Sigmoid colon (tissue), 7 donors: ENCODE data around the gene ACAT1. TPM values are rescaled to one million over a fixed set of nuclear protein-coding genes. Genes with fewer than 3 reads are reported as not detected.

Experiments used
- DNase-seq: peaks from one replicate; pipeline ENCODE4 v3.0.0-alpha.2; 2019
- H3K27ac ChIP-seq, 4 donors: fragments of 200-600 bp; sonication (generic); one replicate each; pipeline ENCODE4 v1.5.1; 2016 to 2019; ENCODE audit warnings: mild to moderate bottlenecking in 1 of 4
- H3K27me3 ChIP-seq, 3 donors: fragments of 200-600 bp; sonication (generic); one replicate each; pipeline ENCODE4 v1.5.1; 2019; ENCODE audit warnings: mild to moderate bottlenecking in 1 of 3
- H3K36me3 ChIP-seq, 4 donors: fragments of 200-600 bp; sonication (generic); one replicate each; pipeline ENCODE4 v1.5.1; 2016 to 2019
- H3K4me1 ChIP-seq, 4 donors: fragments of 200-600 bp; sonication (generic); one replicate each; pipeline ENCODE4 v1.5.1; 2017 to 2019
- H3K4me3 ChIP-seq, 4 donors: fragments of 200-600 bp; sonication (generic); one replicate each; pipeline ENCODE4 v1.5.1; 2017 to 2019; ENCODE audit warnings: mild to moderate bottlenecking in 2 of 4, moderate library complexity in 1 of 4
- H3K9me3 ChIP-seq, 4 donors: fragments of 200-600 bp in 3 of 4; sonication (generic) in 3 of 4; one replicate each; pipeline versions ENCODE4 v1.5.1 to v1.6.1; 2013 to 2019
- EP300 ChIP-seq, 4 donors: sonication (generic); formaldehyde crosslinking; IDR thresholded peaks; one replicate each; pipeline ENCODE4 v1.6.1; 2017; ENCODE audit warnings: antibody characterized with exemption in 4 of 4
- POLR2A ChIP-seq, 2 donors: fragments of 450-650 bp; IDR thresholded peaks; one replicate each; pipeline ENCODE4 v1.6.1; 2016; ENCODE audit warnings: antibody characterized with exemption in 2 of 2, mild to moderate bottlenecking in 2 of 2, moderate library complexity in 2 of 2
- POLR2AphosphoS5 ChIP-seq, 4 donors: sonication (generic); formaldehyde crosslinking; IDR thresholded peaks; one replicate each; pipeline ENCODE4 v1.6.1; 2017; ENCODE audit warnings: antibody characterized with exemption in 4 of 4
- WGBS, 2 donors: extraction: QIAGEN DNeasy Blood & Tissue Kit; methylation state at CpG; one replicate each; pipeline ENCODE4 v1.1.7; 2013; 5-methylcytosine and 5-hydroxymethylcytosine counted together
- intact Hi-C: fragments of 100-400 bp; cut with DNase I; formaldehyde crosslinking; loops from one replicate; pipeline ENCODE4 v1.15.1; 2023
- polyA plus RNA-seq, 3 donors: library from polyadenylated mRNA; stranded (reverse); fragments of 200-250 nt; gene quantifications; one replicate each; pipeline ENCODE4 v1.2.3, GENCODE V29; 2013
- total RNA-seq, 4 donors: library from RNA; depleted of rRNA; stranded (reverse); fragments of >200 nt; gene quantifications; one replicate each; pipeline ENCODE4 v1.1.0, GENCODE V29; 2016
- TF ChIP-seq, protein P1 (sequence below), 4 experiments: fragments of 450-650 bp in 3 of 4; fragments of 200-600 bp in 1 of 4; IDR thresholded peaks; one replicate each; pipeline ENCODE4 v1.5.1; 2016 to 2019; ENCODE audit warnings: antibody characterized with exemption in 4 of 4, mild to moderate bottlenecking in 3 of 4, moderate library complexity in 2 of 4
- donor health status: healthy with polysubstance abuse.
- donor health status: Bipolar disorder and iron deficiency.
- donor health status: healthy.

ACAT1 gene
- total and polyA plus RNA-seq, 7 donors: 61.1 to 225 (median 143) TPM

DNA sequence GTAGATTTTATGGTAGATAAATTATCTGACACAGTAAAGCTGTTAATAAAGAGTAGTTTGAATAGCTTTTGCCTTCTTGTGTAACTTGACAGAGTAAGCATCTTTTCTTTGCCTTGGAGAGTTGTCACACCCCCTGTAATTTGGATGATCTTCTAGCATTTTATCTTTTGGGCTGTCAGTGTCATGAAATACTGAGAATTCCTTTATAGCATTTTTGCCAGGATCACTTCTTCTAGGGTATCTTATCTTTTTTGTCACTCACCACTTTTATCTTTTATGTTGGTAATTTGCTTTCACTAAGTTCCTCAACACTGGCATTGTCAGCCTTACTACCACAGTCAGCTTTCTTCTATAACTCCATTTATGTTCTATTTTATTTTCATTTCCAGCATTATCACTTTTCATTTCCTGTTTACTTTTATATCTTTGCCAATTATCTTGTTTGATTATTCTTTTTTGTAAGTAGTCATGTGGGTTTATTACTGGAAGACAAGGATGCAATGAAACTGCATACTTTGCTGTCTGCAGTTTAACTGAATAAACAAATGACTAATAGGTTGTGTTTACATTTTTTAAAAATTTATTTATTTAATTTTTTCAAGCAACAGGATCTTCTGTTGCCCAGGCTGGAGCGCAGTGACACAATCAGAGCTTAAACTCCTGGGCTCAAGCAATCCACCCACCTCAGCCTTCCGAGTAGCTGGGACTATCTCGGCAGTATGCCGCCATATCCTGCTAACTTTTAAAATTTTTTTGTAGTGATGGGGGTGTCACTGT, 28.1 kb upstream of the ACAT1 start:
- intact Hi-C loops: no loop called here
- 79 to 81% methylated on average over 4 of the region's 4 CpGs for WGBS, 2 donors
- Histone ChIP-seq H3K4me3 (no peak overlapping the region), H3K4me1 (no peaks in the 10 kb centered on the region), H3K27me3 (no peaks in the 10 kb centered on the region), H3K27ac (no peak overlapping the region), H3K36me3 (peaks cover 18 to 65% (median 23%) of the 10 kb centered on the region in 4 donors), H3K9me3 (no peaks in the 10 kb centered on the region)
- TF ChIP-seq POLR2A (IDR thresholded peaks at IDR 0.05) (no peak), POLR2AphosphoS5 (IDR thresholded peaks at IDR 0.05) (no peak), EP300 (IDR thresholded peaks at IDR 0.05) (no peak)
- TF ChIP-seq, protein P1, sequence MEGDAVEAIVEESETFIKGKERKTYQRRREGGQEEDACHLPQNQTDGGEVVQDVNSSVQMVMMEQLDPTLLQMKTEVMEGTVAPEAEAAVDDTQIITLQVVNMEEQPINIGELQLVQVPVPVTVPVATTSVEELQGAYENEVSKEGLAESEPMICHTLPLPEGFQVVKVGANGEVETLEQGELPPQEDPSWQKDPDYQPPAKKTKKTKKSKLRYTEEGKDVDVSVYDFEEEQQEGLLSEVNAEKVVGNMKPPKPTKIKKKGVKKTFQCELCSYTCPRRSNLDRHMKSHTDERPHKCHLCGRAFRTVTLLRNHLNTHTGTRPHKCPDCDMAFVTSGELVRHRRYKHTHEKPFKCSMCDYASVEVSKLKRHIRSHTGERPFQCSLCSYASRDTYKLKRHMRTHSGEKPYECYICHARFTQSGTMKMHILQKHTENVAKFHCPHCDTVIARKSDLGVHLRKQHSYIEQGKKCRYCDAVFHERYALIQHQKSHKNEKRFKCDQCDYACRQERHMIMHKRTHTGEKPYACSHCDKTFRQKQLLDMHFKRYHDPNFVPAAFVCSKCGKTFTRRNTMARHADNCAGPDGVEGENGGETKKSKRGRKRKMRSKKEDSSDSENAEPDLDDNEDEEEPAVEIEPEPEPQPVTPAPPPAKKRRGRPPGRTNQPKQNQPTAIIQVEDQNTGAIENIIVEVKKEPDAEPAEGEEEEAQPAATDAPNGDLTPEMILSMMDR (IDR thresholded peaks at IDR 0.05): no peak
- DNase-seq: no peak

DNA sequence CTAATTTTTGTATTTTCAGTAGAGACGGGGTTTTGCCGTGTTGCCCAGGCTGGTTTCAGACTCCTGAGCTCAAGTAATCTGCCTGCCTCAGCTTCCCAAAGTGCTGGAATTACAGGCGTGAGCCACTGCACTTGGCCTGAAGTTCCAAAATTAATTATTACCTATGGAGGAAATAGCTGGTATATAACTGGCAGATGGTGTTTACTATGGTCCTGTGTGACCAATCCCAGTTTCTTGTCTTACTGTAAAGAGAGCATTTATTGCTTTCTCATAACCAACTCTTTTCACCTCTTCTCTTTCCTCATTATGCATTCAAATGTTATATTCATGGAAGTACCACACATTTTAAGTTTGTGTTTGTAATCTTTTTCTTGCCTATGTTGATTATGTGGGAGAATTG, 24.2 kb upstream of the ACAT1 start:
- Histone ChIP-seq H3K27me3 (no peaks in the 10 kb centered on the region), H3K9me3 (no peaks in the 10 kb centered on the region), H3K4me3 (no peak overlapping the region), H3K27ac (no peak overlapping the region), H3K4me1 (no peaks in the 10 kb centered on the region), H3K36me3 (peaks cover 14 to 78% (median 28%) of the 10 kb centered on the region in 4 donors)
- no peak for DNase-seq
- intact Hi-C loops: no loop called here
- 72 to 91% methylated on average over 3 of the region's 3 CpGs for WGBS, 2 donors
- no peak for TF ChIP-seq POLR2A (IDR thresholded peaks at IDR 0.05)
- TF ChIP-seq, protein P1 (IDR thresholded peaks at IDR 0.05): no peak
- no peak for TF ChIP-seq EP300 (IDR thresholded peaks at IDR 0.05)
- no peak for TF ChIP-seq POLR2AphosphoS5 (IDR thresholded peaks at IDR 0.05)

DNA sequence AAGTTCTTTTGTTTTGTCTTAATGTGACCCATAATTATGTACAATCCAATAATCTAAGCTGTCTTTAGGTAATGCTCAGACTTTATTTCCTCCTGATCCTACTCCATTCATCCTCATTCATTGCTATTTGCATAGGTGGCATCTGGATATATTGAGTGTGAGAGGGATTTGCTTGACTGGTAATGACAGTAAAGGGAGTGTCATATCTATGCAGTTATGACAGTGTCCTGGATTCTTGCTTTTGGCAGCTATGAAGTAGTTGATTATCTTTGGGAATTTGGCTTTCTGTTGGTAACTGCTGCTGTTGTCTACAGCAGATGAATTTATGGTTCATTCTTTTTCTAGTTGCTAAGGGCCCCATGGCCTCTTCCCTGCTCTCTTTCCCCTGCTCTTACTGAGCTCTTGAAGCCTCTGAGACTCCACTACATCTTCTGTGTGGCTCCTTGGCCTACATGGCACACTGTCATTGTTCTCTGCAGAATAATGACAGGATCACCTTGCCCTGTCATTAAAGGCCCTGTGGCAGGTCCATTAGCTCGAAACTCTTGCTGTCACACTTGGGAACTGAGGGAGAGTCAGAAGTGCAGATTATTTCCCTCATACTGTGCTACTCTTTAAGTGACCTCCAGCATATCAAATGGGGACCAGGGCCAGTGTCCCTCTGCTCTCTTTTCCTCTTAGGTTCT, 20.1 kb upstream of the ACAT1 start:
- no peak overlapping the region for H3K4me3 ChIP-seq
- no peak overlapping the region for H3K27ac ChIP-seq
- 92 to 99% methylated on average over 1 of the region's 1 CpG for WGBS, 2 donors
- TF ChIP-seq POLR2AphosphoS5 (IDR thresholded peaks at IDR 0.05) (no peak), EP300 (IDR thresholded peaks at IDR 0.05) (no peak), POLR2A (IDR thresholded peaks at IDR 0.05) (no peak)
- TF ChIP-seq, protein P1 (IDR thresholded peaks at IDR 0.05): no peak
- no peaks in the 10 kb centered on the region for H3K4me1 ChIP-seq
- H3K9me3 ChIP-seq: no peaks in the 10 kb centered on the region
- no peak for DNase-seq
- intact Hi-C loops: no loop called here
- no peaks in the 10 kb centered on the region for H3K27me3 ChIP-seq
- peaks cover 6 to 92% (median 17%) of the 10 kb centered on the region in 4 donors for H3K36me3 ChIP-seq

DNA sequence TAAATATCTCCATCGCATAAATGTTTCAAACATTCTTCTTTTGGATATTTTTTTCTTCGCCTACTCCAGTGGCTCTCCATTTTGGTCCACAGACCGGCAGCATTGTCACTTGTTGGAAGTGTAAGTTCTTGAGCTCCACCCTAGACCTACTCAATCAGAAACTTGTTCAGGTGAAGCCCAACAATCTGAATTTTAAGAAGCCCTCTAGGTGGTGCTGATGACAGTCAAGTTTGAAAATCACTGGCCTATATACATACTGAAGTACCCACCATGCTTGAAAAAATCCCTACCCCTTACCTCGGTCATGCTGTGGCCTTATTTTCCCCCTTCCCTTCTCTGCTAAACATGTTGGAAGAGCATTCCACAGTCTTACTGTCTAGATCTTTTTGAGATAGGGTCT, 10.2 kb upstream of the ACAT1 start:
- Histone ChIP-seq H3K27ac (no peak overlapping the region), H3K4me1 (peaks cover 0 to 16% (median 16%) of the 10 kb centered on the region in 4 donors), H3K9me3 (no peaks in the 10 kb centered on the region), H3K27me3 (no peaks in the 10 kb centered on the region), H3K36me3 (peaks cover 0 to 11% (median 0%) of the 10 kb centered on the region in 4 donors), H3K4me3 (no peak overlapping the region)
- TF ChIP-seq POLR2A (IDR thresholded peaks at IDR 0.05): no peak
- TF ChIP-seq EP300 (IDR thresholded peaks at IDR 0.05): no peak
- TF ChIP-seq POLR2AphosphoS5 (IDR thresholded peaks at IDR 0.05): no peak
- TF ChIP-seq, protein P1 (IDR thresholded peaks at IDR 0.05): no peak
- intact Hi-C loops: no loop called here
- DNase-seq: no peak
- WGBS, 2 donors: 93 to 95% methylated on average over 4 of the region's 4 CpGs
